PC-9 (cell line): ENCODE results near the gene ELP6. TPM values are rescaled to one million over a fixed set of nuclear protein-coding genes. Genes with fewer than 3 reads are reported as not detected.
"Not testable (repeated sequence)": the region's sequence is repeated elsewhere in the genome, so short reads cannot be mapped to it uniquely, and the experiment has no call there.

Experiments used
- BruUV-seq: library from RNA; stranded (reverse); fragments of 400-500 nt; replicated peaks from 2 replicates; lab custom pipeline; 2021; lab: Mats Ljungman, UMichigan
- CTCF ChIA-PET: fragments of 300-600 bp; sonication (Branson Sonifier 250); formaldehyde crosslinking; loops from one replicate; lab custom pipeline; 2022; ENCODE audit warnings: antibody characterized with exemption; lab: Charles Lee
- POLR2A ChIA-PET: fragments of 300-600 bp; sonication (Branson Sonifier 250); formaldehyde crosslinking; loops from one replicate; lab custom pipeline; 2022; ENCODE audit warnings: antibody characterized with exemption; ENCODE audit not compliant: unreplicated experiment; lab: Charles Lee
- DNase-seq, 2 experiments: peaks; one replicate each; pipeline versions ENCODE4 v3.0.0 to v3.0.0-alpha.2; 2015 to 2022; ENCODE audit warnings: mixed read lengths in 1 of 2
- H2AFZ ChIP-seq: fragments of 200-600 bp; sonication (generic); 2 replicates; pipeline ENCODE4 v1.8.1; 2017; ENCODE audit warnings: antibody characterized with exemption
- H3F3A ChIP-seq: fragments of 200-600 bp; sonication (generic); 2 replicates; pipeline ENCODE4 v1.8.1; 2017; ENCODE audit warnings: antibody characterized with exemption, mild to moderate bottlenecking, low read depth; ENCODE audit not compliant: insufficient read depth
- H3K27ac ChIP-seq: fragments of 200-600 bp; sonication (generic); 2 replicates; pipeline ENCODE4 v1.6.1; 2016; ENCODE audit warnings: mixed run types
- H3K27me3 ChIP-seq: fragments of 200-600 bp; sonication (generic); 2 replicates; pipeline ENCODE4 v1.6.1; 2016; ENCODE audit warnings: low read depth, mixed run types; ENCODE audit not compliant: insufficient read depth
- H3K36me3 ChIP-seq: fragments of 200-600 bp; sonication (generic); 2 replicates; pipeline ENCODE4 v1.6.1; 2016; ENCODE audit warnings: low read depth, mixed run types
- H3K4me1 ChIP-seq: fragments of 200-600 bp; sonication (generic); replicated peaks from 2 replicates; pipeline ENCODE4 v1.6.1; 2016; ENCODE audit warnings: mixed run types; ENCODE audit not compliant: insufficient read depth
- H3K4me2 ChIP-seq: fragments of 200-600 bp; sonication (generic); 2 replicates; pipeline ENCODE4 v1.6.1; 2017; ENCODE audit warnings: mixed run types
- H3K4me3 ChIP-seq: fragments of 200-600 bp; sonication (generic); 2 replicates; pipeline ENCODE4 v1.6.1; 2016; ENCODE audit warnings: mixed run types
- H3K79me2 ChIP-seq: fragments of 200-600 bp; sonication (generic); 2 replicates; pipeline ENCODE4 v1.6.1; 2017; ENCODE audit warnings: low read depth, mixed run types
- H3K9me2 ChIP-seq: fragments of 200-600 bp; sonication (generic); 2 replicates; pipeline ENCODE4 v1.8.1; 2017; ENCODE audit warnings: mild to moderate bottlenecking; ENCODE audit not compliant: insufficient read depth
- H3K9me3 ChIP-seq: fragments of 200-600 bp; sonication (generic); 2 replicates; pipeline ENCODE4 v1.8.1; 2016; ENCODE audit warnings: low read depth; ENCODE audit not compliant: insufficient read depth
- H4K20me1 ChIP-seq: fragments of 200-600 bp; sonication (generic); 2 replicates; pipeline ENCODE4 v1.8.1; 2017; ENCODE audit not compliant: insufficient read depth
- EZH2 ChIP-seq: fragments of 200-600 bp; sonication (generic); IDR thresholded peaks from 2 replicates; pipeline ENCODE4 v1.8.0; 2017; ENCODE audit warnings: antibody characterized with exemption, low read depth
- intact Hi-C: fragments of 100-400 bp; cut with micrococcal nuclease; formaldehyde crosslinking; loops from one replicate; pipeline ENCODE4 v1.10.0; 2022; ENCODE audit not compliant: unreplicated experiment
- total RNA-seq: library from RNA; stranded (reverse); gene quantifications from 2 replicates; pipeline ENCODE4 v1.2.3, GENCODE V29; 2021
- TF ChIP-seq, protein P1 (sequence below): fragments of 200-600 bp; sonication (generic); conservative IDR thresholded peaks from 2 replicates; pipeline ENCODE4 v1.6.1; 2017; ENCODE audit warnings: mixed run types, antibody characterized with exemption, mild to moderate bottlenecking, moderate library complexity

The ELP6 gene
- total RNA-seq, 1 experiment from 2014 or later = 38.8 TPM

DNA sequence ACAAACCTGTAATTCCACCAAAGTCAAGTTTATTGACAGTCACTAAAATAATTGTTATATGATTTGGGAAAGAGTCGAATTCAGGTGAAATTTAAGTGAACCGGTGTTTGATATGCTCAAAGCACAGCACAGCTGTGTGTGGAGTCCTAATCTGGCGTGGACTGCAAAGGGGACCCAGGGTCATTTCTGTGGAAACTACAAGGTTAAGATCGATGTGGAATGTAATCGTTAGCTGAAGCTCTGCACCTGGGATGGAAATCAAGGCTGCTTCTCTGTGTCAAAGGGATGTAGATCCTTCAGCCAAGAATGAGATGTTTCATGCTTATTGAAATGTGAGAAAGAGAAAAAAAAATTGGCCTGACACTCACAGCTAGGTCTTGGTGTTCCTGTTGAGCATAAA is 1.6 kb upstream of the ELP6 start:
- ChIA-PET POLR2A (interaction anchor here (0.7 kb wide), 1 partner anchor 249 kb away, joined by 4 read pairs; no protein-coding TSS in a partner anchor), CTCF (no interaction called here)
- Histone ChIP-seq H3K36me3 (no peaks in the 10 kb centered on the region), H3K9me3 (no peaks in the 10 kb centered on the region), H4K20me1 (no peaks in the 10 kb centered on the region), H3K4me1 (peaks cover 5% of the 10 kb centered on the region; the same call in 1 of the 2 replicates), H3F3A (peaks cover 9% of the 10 kb centered on the region), H2AFZ (no peak overlapping the region), H3K79me2 (peaks cover 21% of the 10 kb centered on the region), H3K9me2 (no peaks in the 10 kb centered on the region), H3K27me3 (no peaks in the 10 kb centered on the region), H3K4me3 (no peak overlapping the region), H3K27ac (no peak overlapping the region), H3K4me2 (no peak overlapping the region)
- no peak for TF ChIP-seq EZH2
- TF ChIP-seq, protein P1, sequence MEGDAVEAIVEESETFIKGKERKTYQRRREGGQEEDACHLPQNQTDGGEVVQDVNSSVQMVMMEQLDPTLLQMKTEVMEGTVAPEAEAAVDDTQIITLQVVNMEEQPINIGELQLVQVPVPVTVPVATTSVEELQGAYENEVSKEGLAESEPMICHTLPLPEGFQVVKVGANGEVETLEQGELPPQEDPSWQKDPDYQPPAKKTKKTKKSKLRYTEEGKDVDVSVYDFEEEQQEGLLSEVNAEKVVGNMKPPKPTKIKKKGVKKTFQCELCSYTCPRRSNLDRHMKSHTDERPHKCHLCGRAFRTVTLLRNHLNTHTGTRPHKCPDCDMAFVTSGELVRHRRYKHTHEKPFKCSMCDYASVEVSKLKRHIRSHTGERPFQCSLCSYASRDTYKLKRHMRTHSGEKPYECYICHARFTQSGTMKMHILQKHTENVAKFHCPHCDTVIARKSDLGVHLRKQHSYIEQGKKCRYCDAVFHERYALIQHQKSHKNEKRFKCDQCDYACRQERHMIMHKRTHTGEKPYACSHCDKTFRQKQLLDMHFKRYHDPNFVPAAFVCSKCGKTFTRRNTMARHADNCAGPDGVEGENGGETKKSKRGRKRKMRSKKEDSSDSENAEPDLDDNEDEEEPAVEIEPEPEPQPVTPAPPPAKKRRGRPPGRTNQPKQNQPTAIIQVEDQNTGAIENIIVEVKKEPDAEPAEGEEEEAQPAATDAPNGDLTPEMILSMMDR = no peak
- intact Hi-C loops = loop anchor here (10.0 kb wide), 2 partner anchors 570 to 820 kb away; partner anchors contain the start of gene ALS2CL
- BruUV-seq = no TSS peak
- DNase-seq = no peak

DNA sequence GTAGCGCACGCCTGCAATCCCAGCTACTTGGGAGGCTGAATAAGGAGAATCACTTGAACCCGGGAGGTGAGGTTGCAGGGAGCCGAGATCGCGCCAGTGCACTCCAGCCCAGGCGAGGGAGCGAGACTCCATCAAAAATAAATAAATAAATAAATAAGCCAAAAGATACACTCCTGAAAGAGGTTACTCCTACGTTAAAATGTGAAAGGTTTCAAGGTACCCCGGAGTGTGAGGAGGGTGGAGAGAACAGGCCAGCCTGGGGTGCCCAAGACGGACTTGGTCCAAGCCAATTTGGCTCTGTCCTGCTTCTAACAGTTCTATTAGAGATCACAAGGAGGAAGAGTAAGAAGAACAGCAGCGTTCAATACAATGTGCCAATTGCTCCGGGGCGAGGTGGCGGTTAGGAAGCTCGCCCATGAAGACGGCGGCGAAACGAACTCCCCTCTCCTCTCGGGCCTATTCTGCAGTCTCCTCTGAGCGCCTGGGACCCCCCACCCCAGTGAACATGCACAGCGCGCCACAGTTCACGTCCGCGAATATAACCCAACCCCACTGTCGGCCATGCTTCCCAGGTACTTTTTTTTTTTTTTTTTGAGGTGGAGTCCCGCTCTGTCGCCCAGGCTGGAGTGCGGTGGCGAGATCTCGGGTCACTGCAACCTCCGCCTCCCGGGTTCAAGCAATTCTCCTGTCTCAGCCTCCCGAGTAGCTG is 942 bp downstream of the ELP6 start:
- H3K4me1 ChIP-seq = peaks cover 5% of the 10 kb centered on the region; the same call in 1 of the 2 replicates
- peak overlapping the region; percentile 68 for H3K4me3 ChIP-seq
- peak overlapping the region; percentile 55 for H3K27ac ChIP-seq
- H3F3A ChIP-seq = peaks cover 9% of the 10 kb centered on the region
- H3K9me2 ChIP-seq = no peaks in the 10 kb centered on the region
- BruUV-seq = TSS peak; percentile 71
- peak overlapping the region; percentile 93 for H2AFZ ChIP-seq
- H3K9me3 ChIP-seq = no peaks in the 10 kb centered on the region
- no peaks in the 10 kb centered on the region; the same call in 1 of the 2 replicates for H3K36me3 ChIP-seq
- ChIA-PET POLR2A (no interaction called here), CTCF (interaction anchor here (0.5 to 1.0 kb wide), 3 partner anchors 92 to 821 kb away, joined by 3 to 4 read pairs (median 3); no protein-coding TSS in a partner anchor)
- H4K20me1 ChIP-seq = no peaks in the 10 kb centered on the region
- intact Hi-C loops = loop anchor here (1.0 to 10.0 kb wide), 4 partner anchors 92 to 818 kb away; partner anchors contain the start of gene ALS2CL
- peaks cover 21% of the 10 kb centered on the region for H3K79me2 ChIP-seq
- H3K27me3 ChIP-seq = no peaks in the 10 kb centered on the region
- no peak for DNase-seq
- TF ChIP-seq EZH2 = no peak
- TF ChIP-seq, protein P1 = no peak
- H3K4me2 ChIP-seq = peak overlapping the region; percentile 78

DNA sequence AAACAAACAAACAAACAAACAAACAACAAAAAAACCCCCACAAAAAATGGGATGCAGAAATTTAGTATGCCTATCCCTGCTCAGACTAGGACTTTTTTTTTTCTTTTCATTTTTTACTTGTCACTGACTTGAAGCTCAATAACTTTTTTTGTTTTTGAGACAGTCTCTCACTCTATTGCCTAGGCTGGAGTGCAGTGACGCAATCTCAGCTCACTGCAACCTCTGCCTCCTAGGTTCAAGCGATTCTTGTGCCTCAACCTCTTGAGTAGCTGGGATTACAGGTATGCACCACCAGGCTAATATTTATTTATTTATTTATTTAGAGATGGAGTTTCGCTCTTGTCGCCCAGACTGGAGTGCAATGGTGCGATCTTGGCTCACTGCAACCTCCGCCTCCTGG is 8.2 kb downstream of the ELP6 start:
- H3K27ac ChIP-seq, H3F3A ChIP-seq, DNase-seq, H2AFZ ChIP-seq, intact Hi-C loops, H3K4me1 ChIP-seq, H3K79me2 ChIP-seq, H3K4me3 ChIP-seq, POLR2A ChIA-PET, CTCF ChIA-PET, H4K20me1 ChIP-seq, H3K9me3 ChIP-seq, H3K4me2 ChIP-seq, H3K36me3 ChIP-seq, BruUV-seq, H3K9me2 ChIP-seq, H3K27me3 ChIP-seq: not testable (repeated sequence)
